ENCODE measurements around the gene EPN2.

Gene EPN2

GRCh38 chr17:19381741-19382444, 144.7 kb downstream of the EPN2 start:
- no peak for DNase-seq (ENCODE audit: low spot score)

- no peak for DNase-seq (ENCODE audit: low spot score)
Observed at GRCh38 chr17:19382531-19383444, 145.6 kb downstream of the EPN2 start.

- no peak for DNase-seq (ENCODE audit: low spot score)
Observed at GRCh38 chr17:19383681-19384470, 146.7 kb downstream of the EPN2 start.

GRCh38 chr17:19384723-19385391, 147.7 kb downstream of the EPN2 start:
- DNase-seq (ENCODE audit: low spot score) = no peak

DNA sequence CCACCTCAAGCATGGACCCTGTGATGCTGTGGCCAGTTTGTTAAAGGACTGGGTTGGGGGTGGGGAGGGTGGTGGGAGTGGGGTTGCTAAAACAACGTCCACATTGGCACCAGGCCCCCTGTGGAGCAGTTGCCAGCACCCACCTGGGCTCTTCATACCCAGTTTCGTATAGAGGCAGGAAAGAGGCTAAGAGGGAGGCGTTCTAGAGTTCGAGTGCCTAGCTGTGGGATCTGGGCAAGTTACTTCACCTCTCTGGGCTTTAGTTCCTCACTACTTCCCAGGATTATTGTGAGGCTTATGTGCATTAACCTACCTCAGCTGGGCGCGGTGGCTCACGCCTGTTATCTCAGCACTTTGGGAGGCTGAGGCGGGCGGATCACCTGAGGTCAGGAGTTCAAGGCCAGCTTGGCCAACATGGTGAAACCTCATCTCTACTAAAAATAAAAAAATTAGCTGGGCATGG, 148.4 kb downstream of the EPN2 start:
- DNase-seq (ENCODE audit: low spot score) = no peak

Data from COLO829 (cell line).